DMS79 treated with DMSO at 0.1 percent for 48 hours (cell line): ENCODE measurements around the gene COL6A3.
A peak's percentile ranks its signal among the peaks of the same experiment; 100 is the strongest.

Source experiments
- DNase-seq: peaks from one replicate; lab custom pipeline; 2025; lab: John Stamatoyannopoulos, UW

Gene COL6A3

DNA sequence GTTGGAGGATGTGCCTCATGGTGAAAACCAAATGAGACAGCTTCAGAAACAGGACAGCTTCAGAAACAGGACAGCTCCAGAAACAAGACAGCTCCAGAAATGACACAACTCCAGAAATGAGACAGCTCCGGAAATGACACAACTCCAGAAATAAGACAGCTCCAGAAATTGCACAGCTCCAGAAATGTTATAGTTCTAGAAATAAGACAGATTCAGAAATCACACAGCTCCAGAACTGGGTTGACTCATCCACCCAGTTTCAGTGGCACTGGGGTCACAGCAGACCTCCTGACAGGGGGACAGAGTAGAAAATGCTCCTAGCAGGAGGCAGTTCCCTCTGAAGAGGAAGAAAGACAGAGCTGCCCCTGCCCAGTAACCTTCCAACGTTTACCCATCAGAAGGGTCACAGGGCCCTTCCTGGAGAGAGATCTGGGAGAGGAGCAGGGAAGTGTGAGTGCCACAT, 26.9 kb upstream of the COL6A3 start:
- no peak for DNase-seq

DNA sequence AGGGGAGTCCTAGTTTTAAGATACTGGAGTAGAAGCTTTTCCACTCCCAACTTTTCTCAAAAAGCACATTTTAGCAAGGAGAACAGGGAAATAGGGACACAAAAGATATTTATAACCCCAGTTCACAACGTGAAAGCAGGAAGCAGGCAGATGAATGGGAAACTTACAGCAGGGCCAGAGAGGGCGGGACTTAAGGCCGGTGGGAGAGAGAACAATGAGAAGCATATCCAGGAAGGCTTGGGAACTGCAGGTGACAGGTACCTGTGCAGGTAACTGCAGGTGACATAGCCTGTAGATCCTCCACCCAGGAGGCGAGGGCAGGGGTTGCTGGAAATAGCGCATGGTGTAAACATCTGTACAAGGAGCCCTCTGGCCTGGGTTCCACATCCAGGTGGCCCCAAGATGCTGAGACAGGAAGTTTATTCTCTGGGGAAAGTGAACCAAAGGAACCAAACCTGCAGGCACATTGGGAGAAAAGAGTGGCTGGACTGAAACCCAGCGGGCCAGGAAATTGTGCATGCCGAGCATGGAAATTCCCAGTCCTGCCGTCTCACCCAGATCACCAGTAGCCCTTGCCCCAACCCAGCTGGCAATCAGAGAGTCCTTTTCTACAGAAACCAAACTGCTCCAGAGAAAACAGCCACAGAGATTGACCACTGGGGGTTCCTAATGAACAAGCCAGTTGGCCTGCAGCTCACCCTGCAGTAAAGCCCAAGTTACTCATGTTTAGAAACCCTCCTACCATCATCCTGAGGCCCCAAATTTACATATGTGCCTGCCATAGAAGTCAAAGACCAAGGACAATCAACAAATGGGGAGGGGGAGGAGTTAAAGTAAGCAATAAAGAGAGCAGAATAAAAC, 24.3 kb upstream of the COL6A3 start:
- peak; percentile 24 for DNase-seq

DNA sequence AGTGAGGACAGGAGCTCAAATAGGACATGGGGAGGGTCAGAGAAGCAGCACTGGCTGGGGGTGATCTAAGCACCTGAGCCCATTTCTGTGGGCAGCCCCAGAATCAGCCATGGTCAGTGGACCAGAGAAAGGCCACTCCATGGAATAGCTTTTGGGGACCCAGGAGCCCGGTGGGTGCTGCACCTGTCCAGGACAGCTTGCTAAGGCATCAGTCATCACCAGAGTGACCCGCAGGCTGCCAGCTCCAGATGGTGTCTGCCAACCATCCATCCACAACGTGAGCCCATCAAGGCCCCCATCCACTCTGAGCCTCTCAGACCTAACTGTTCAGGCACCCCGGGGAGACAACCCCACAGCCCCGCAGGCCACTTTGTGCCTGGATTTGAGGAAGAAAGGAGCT, 23.6 kb upstream of the COL6A3 start:
- DNase-seq = no peak

DNA sequence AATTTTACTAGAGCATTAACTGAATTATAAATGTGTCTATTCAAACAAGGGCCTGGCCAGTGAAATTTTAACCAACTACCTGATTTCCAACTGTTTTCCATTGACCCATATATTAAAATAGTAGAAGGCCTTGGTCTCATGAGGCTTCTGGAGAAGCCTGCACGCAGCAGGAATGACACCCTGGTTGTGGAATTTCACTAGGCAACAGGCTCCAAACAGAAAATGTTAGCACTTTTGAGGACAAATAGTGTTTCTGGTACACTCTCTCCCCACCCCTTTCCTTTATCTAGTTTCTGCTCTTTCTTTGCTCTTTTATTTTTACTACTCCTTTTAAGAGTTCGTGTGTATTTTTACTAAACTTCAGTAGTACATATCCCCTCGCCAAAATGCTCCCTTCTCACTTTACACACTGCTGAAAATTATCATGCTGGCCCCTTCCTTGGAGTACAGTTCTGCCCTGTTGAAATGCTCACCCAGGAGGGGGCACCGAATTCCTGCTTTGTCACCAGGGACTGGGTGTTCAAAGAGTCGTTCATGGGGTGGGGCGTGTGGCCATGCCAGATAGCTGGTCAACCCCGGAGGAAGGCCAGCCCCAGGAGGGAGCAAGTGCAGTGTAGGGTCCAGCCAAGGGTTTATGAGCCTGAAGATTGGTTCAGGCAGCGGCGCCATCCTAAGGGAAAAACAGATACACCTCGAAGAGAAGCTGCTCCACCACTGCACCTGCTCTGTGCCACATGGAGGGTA, 22.1 kb upstream of the COL6A3 start:
- DNase-seq = no peak

DNA sequence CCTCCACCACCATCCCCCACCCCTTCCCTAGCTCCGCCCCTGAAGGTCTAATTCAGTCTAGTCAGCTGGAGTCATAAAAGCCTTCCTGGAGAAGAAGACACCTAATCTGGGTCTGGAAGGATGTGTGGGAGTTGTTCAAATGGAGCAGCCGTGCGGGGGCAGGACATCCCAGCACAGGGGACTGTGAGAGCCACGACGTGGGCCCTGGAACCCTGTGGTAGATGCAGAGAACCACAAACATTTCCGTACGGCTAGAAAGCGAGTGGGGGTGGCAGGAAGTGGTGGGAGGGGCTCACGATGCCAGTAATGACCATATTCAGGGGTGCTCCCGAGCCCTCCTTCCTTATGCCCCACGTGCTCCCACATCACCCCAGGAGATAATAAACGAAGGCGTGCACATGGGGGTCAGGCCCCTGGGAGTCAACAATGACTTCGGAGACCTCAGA, 20.9 kb upstream of the COL6A3 start:
- no peak for DNase-seq

DNA sequence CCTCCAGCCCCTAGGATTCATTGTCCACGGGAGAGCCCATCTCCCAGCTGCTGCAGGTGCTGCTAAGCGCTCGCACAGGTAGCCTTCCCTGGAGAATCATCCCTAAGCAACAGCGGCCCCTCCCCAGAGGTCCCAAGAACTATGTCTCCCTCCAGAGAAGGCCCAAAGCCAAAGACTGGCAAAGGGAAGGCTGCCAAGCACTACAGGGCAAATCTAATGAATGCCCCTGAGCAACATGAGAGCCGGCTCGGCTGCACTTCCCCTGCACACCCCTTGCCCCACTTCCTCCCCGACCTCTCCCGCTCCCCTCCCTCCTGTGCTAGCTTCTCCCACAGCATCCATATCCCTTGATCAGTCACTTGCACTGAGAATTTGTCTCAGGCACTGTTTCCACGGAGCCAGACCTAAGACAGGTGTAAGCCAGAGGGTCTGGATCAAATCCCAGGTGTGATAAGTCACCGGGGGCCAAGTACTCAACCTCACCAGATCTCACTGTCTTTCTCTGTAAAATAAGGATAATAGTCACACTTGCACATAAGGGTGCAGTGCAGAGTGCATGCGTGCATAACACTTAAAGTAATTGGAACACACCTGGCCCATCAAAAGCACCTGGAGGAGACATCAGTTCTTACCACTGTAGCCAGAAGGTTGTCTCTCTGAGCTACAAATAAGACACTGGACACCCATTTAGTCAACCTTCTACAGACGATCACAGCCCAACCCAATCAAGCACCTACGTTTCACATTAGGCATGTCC, 20.1 kb upstream of the COL6A3 start:
- DNase-seq = peak; percentile 51

DNA sequence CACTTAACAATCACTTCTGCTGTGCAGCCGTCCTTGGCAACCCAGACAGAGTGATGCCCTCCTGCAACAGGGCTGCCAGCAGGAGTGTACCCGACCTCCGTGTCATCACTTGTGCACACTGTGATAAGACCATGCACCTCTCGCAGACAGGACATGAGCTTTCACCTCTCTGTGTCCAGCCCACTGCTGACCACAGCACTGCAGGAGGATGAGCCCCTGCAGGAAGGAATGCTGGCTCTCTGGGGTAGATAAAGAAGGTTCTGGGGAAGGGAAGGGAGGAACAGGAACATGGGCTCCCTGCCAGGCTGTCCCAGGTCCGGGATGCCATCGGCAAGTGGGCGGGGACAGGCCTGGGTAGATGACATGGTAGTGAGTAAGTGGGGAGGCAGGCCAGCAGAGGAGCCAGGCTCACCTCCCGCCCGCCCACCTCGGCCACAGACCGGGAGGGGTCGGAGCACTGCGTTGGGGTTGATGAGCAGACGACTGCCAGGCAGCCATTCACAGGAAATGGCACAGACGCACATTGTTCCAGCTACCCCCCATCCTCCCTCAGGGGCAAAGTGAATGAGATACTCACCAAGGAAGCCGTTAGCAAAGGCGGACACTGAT, 18.6 kb upstream of the COL6A3 start:
- no peak for DNase-seq

DNA sequence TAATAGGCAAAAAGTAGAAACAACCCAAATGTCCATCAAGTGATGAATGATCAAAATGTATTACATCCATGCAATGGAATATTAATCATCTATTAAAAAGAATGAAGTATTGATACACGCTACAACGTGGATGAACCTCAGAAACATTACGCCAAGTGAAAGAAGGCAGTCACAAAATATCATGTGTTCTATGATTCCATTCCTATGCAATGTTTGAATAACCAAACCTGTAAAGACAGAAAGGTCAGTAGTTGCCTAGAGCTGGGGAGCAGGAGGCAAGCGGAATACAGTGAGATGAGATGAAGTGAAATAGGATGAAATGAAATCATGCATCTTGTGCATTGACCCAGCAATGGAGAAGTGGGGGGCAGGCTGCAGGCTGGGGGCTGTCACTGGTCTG, 17.9 kb upstream of the COL6A3 start:
- DNase-seq = no peak

DNA sequence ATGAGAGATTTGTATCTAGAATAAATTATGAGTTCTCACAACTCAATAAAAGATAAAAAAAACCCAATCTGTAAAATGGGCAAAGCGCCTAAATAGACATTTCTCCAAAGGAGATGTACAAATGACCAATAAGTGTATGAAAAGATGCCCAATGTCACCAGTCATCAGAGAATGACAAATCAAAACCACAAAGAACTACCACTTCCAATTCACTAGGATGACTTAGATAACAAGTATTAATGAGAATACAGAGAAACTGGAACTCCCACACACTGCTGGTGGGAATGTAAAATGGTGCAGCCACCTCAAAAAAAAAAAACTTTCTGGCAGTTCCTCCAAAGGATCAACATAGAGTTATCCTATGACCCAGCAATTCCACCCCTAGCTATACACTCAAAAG, 17.4 kb upstream of the COL6A3 start:
- DNase-seq = no peak

DNA sequence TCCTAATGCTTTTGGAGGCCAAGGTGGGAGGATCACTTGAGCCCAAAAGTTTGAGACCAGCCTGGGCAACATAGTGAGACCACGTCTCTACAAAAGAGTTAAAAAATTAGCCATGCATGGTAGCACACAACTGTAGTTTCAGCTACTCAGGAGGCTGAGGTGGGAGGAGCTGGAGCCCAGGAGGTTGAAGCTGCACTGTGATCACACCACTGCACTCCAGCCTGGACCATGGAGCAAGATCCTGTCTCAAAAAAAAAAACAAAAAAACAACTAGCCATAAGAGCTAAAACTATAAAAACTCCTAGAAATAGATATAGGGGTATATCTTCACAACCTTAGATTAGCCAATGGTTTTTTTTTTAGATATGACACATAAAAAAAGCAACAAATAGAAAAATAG, 16.9 kb upstream of the COL6A3 start:
- DNase-seq = no peak

DNA sequence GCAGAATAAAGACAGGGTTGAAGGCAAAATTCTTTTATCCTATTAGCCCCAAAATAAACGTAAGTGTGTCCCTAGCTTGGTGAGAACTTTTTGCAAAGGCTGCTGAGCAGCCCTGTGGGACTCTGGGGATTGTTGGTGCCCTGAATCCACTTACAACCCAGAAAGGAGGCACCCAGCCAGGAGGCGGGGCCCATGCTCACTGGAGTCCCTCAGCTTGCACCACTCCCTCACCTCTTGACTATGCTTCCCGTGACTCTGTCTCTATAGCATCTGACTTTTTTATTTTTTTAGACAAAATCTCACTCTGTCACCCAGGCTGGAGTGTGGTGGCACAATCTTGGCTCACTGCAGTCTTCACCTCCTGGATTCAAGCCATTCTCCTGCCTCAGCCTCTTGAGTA, 15.8 kb upstream of the COL6A3 start:
- no peak for DNase-seq

DNA sequence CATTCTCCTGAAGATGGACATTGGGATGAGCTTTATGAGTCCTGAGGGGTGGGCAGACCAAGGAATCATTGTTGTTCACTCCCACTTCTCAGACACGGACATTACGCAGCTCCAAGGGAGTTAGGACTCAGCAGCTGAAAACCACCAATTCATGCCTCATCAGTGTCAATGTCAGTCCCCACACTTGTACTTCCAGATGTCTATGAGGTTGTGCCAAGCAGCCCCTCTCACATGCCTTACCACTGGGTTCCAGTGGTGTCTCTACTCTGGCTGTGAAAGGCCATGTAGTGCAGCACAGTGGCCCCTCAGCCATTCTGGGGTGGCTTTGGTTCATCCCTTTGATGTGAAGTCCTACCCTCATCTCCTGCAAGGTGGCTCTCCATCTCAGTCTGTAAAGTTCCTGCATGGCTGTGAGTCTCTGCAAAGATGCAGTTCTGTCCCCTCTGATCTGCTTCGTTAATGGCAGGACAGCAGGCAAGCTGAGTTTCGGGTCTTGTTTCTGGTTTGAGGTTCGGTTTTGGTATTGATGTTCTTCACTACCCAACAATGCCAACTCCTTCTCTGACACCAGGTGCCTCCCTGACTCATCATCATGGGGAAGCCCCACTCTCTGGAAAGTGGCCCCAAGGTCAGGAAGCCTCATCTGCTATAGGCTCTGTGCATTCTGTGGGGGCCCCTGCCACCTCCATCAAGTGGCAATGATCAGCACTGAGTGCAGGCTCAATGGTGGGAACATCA, 14.0 kb upstream of the COL6A3 start:
- DNase-seq = no peak

DNA sequence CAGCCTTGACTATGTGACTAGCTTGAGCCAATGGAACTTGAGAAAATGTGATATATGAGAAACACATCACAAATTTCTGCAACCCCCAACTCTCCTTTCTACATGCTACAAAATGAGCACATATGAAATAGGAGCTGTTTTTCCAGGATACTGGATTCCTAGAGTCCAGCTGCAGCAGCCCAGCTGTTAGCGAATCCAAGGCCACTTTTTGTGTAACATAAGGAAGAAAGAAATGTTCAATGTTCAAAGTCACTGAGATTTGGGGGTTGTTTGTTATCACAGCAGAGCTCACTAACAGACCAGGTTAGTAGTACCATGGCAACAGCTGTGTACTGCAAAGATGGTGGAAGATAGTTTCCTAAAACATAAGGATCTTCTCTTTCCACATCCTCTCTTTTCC, 12.6 kb upstream of the COL6A3 start:
- no peak for DNase-seq

DNA sequence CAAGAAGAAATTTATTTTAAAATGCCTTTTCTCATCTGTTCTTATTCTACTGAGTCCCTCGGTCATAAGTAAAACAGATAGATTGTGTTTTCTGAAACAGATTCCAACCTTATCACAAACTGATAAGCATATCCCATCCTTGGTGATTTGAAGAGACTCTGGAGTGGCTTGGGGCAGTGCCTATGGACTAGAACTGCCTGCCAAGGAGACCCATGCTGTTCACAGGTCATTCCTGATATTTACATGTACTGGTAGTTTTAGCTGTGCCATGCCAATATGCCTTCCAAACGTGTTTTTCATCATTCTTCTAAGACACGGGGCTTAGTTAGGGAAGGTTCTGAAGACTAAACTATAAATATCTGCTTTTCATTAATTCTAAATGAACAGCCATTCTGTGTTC, 11.4 kb upstream of the COL6A3 start:
- no peak for DNase-seq

DNA sequence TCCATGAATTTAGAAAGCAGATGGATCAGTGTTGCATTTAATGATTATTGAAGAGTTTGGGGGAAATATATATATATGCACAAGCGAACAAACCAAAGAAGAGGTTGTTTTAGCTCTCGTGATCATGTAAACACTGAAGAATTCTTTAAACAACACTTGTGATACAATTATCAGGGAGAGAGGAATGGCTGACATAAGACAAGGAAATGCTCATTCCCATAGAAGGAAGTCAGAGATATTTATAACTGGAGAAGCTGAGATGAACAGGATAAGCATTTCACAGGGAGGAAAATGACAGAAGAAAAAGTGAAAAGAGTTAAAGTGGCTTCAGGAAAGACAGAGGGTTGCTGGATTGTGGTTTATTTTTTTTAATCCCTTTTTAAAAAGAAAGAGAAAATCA, 10.6 kb upstream of the COL6A3 start:
- DNase-seq = no peak

DNA sequence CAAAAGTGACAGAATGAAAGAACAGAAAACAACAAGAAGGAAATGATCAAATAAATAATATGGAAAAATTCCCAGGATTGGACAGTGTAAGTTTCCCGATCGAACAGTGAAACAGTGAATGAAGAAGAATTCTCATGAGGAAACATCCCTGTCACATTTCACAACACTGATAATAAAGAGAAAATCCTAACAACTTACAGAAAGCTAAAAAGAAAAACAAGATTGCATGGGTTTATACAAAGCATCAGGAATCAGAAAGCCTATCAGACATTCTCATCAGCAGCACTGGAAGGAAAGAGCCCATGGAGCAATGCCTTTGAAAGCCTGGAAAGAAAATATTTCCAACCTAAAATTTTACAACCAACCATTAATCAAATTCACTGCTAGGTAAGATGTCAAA, 9.9 kb upstream of the COL6A3 start:
- DNase-seq = no peak

DNA sequence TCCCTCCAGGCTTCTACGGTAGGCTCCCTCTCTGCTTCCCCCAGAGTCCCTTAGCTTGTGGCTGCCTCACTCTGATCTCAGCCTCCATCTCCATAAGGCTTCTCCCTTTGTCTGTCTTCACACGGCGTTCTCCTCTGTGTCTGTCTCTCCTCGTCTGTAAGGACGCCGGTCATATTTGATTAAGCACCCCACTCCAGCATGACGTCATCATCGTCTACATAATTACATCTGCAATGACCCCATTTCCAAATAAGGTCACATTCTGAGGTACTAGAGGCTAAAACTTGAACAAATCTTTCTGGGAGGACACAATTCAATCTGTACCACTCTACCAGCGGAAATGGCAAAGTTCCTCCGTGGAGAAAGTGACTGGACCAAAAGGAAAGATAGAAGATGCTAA, 8.3 kb upstream of the COL6A3 start:
- no peak for DNase-seq

DNA sequence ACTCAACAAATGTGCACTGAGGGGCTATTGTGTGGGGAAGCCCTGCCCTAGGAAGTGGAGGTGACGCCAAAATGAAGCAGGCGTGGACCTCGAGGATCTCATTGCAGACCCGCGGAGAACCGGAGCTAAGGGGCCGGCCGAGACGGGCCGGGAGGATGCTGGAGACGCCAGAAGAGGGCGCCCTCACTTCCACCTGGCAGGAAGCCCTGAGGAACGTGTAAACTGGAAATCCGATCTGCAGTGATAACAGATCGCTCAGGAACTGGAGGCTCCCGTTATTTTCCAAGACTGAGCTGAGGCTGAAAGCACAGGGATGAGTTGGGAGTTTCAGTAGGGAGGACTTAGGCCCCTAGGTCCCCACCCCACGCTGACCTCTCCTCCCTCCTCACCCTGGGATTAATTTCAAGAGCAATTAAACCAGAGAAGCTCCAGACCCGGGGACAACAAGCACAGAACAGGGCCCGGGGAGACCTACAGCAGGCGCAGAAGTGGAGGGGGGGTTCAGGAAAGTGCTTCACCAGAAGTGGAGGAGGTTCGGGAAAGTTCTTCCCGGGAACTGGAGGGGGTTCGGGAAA, 7.7 kb upstream of the COL6A3 start:
- peak; percentile 7 for DNase-seq

DNA sequence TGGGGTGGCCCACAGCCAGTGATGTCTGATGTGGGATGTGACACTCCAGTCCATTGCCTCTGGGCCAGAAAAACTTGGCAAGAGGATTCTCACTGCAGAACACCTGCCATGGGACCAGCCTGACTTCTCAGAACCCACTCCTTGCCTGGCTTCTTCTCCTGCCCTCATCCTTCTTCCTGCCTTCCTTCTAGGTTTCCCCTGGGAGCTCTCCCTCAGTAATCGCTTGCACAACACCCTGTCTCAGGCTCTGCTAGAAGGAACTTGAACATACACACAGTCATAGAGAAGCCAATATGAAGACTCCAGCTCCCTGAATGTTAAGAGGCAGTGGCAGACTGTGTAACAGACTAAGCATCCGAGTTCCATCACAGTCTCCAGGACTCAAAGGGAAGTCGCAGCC, 4.3 kb upstream of the COL6A3 start:
- DNase-seq = no peak

DNA sequence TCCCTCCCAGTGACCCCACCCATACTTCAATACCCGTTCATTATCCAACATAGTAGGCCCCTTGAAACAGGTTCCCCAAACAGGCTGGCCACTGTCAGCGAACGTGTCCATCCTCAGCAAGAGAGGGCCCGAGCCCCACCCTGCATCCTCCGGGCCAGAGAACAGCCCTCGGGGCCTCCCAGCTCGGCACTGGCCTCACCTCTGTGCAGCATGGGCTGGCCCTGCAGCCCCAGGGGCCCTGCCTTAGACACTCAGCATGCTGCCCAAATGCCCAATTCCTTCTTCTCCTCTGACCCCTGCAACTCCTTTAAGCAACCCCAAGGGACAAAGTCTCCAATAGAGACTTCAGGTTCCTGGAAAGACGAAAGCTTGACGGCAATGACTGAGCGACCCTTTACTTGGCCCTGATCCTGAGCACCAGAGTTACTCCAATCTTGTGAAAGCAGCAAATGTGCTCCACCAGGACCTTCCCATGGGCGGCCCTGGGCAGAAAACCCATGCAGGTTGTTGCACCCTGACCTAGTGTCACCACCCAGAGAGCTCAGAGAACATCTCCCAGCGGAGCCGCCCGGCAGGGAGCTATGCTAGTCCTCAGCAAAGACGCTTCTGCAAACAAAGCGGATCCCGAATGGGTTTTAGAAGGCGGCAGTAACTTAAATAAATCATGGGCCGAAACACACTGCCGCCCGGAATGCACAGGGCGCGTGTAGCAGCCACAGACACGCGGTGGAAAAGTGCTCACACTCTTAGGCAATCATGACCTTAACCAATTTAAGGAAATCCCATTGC, 782 bp downstream of the COL6A3 start:
- DNase-seq = no peak
